ELR (cell line): ENCODE data around the gene MRPL55.

Experiments
- DNase-seq: peaks from one replicate; pipeline ENCODE4 v3.0.0-alpha.2; 2015; ENCODE audit warnings: low read depth

The MRPL55 gene

GRCh38 chr1:228147768-228148167 lies 38.7 kb upstream of the MRPL55 start:
- DNase-seq, result no peak

DNA sequence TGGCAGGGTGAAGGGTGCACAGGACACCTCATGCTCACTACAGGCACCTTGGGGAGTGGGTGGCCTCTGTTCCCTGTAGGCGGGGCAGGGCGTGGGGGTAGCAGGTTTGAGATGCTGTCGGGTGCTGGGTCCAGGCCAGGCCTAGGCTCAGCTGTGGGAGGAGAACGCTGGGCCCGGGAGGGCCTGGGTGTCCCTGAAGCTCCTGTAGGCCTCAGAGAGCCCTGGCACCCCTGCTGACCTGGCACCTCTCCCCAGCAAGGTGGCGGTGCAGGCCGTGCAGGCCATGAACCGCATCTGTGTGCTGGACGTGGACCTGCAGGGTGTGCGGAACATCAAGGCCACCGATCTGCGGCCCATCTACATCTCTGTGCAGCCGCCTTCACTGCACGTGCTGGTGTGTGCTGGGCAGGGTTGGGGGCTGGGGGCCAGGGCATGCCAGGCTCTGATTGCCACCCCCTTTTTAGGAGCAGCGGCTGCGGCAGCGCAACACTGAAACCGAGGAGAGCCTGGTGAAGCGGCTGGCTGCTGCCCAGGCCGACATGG lies 38.1 kb upstream of the MRPL55 start:
- DNase-seq, result no peak

- no peak for DNase-seq
Observed at GRCh38 chr1:228146417-228147150, 37.5 kb upstream of the MRPL55 start.

DNA sequence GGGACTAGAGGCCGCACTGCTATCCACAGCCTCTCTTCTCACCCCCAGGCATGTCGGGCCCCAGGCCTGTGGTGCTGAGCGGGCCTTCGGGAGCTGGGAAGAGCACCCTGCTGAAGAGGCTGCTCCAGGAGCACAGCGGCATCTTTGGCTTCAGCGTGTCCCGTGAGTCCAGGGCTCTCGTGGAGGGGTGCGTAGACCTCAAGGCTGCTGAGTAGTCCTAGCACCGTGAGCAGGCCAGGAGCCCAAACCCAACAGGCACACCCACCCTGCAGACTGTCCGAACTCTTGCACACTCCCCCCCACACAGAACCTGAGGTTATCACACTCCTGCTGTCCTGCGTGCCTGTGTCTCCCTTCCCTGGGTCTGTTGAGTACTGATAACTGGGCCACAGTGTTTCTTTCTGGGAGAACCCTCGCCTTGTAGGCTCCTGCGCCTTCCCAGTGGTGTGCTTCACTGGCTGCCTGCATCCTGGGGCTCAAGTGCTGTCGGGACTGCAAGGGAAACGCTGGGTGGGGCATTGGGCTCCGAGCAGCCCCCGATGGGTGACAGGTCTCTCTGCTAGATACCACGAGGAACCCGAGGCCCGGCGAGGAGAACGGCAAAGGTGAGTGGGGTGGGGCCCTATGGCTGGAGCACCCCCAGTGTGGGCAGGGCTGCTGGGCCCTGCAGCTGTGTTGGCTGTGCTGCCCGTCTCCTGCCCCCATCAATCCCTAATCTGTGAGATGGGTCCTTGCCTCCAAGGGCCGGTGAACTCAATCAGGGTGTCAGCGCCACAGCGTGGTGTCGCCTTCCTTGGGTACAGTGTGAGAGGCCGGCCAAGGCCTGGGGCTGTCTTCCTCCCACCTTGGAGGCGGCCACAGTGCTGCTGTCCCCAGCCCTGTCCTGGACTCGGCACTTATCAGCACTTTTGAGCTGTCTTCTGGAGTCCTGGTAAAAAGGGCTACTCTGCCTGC lies 36.6 kb upstream of the MRPL55 start:
- DNase-seq, result no peak

- DNase-seq, result no peak
Observed at GRCh38 chr1:228144993-228145343, 35.9 kb upstream of the MRPL55 start.

DNA sequence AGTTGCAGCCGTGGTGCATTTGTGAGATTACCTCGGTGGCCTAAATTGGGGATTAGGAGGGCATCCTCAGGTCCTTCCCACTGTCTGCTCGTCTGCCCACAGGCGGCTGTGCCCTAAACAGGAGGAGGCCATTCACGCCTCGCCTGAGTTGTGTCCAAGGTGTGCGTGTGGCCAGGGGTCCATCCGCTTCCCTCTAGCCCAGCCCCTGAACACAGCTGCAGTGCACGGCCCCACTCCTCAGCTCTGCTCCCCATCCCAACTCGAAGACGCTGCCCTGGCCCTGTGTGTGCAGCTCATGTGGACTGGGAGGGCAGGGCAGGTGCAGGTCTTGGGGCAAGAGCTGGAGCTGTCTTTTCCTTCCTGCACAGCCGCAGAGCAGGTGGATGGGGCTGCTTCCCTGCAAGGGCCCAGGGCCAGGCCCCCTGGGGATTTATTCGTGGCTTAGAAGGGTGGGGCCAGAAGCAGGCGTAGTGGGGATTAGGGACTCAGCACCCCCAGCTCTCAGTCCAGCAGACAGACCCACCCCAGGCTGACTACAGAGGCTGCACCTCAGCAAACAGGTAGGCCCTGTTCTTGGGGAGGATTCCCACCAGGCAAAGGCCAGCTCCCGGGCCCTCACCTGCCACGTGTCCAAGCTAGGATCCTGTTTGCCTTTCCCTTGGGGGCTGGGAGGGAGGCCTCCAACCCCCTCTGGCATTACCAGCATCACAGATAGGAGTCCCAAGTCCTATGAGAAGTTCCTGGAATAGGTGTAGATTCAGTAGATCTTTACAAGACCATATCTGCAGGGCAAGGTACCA lies 35.3 kb upstream of the MRPL55 start:
- DNase-seq, result no peak

- no peak for DNase-seq
Observed at GRCh38 chr1:228143480-228144192, 34.5 kb upstream of the MRPL55 start.

DNA sequence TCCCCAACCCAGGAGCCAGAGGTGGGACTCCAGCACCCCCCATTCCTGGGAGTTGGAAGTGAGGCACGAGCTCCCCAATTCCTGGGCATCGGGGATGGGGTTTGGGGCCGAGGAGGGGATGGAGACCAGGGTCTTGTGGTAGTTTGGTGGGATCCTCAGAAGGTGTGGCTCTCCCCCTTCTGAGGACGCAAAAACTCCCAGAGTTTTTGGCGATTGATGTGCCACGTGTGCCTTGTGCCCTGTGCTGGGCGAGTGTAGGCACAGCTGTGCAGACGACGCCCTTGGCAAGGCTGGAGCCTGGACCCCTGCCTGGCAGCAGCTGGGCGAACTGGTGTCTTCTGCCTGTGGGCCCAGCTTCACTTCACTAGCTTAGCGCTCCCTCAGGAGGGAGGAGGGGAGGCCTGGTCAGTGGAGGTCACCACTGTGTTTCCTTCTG lies 33.6 kb upstream of the MRPL55 start:
- no peak for DNase-seq

DNA sequence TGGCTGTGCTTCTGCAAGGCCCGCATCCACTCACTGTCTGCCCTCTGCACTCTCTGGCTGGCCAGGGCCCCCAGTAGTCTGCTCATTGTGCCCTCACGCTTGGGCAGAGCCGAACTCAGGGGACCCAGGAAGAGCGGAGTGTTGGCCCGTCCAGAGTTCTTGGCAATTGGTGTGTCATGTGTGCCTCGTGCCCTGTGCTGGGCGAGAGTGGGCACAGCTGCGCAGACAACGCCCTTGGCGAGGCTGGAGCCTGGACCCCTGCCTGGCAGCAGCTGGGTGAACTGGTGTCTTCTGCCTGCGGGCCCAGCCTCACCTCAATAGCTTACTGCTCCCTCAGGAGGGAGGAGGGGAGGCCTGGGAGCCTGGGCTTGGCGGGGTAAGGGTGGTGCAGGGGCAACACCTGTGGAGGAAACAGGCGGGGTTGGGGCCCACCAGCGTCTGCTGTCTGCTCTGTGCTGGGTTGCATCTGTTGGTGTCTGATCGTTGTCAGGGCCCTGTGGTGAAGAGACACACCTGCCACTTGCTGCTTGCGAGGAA lies 33.1 kb upstream of the MRPL55 start:
- DNase-seq, result no peak

DNA sequence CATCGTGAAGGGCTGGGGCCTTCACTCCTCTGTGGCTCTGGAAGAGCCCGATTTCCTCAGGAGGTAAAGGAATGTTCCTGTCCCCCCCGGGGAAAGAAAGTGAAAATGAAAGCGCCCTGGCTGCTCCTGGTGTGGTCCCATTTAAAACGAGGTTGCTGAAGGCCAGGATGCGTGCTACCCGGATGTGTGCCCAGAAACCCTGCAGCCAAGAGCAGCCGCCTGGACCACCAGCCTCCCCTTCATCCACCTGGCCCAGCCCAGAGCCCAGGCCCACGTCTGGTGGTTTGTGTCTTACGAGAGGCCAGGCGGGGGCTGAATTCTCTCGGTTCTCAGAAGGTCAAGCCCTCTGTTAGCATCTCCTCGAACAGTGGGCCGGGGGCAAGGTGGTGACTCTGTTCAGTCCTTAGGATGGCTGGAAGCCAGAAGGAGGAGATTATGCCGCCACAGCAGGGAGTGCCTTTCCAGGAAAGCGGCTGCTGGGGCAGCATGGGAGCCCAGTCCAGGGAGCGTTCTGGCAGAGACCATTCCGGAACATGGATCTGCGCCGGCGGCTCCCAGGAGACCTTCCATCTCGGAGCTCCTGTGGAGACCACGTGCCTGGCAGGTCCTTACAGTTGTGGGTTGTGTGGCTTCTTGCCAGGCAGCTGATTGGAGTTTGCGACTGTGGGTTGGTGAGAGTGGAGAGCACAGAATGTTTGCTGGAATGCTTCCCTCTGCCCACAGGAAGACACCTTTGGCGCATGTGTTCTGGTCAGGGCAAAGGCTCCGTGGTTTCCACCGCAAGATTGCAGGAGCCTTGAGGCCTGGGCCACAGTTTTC lies 32.3 kb upstream of the MRPL55 start:
- peak; percentile 66 for DNase-seq

DNA sequence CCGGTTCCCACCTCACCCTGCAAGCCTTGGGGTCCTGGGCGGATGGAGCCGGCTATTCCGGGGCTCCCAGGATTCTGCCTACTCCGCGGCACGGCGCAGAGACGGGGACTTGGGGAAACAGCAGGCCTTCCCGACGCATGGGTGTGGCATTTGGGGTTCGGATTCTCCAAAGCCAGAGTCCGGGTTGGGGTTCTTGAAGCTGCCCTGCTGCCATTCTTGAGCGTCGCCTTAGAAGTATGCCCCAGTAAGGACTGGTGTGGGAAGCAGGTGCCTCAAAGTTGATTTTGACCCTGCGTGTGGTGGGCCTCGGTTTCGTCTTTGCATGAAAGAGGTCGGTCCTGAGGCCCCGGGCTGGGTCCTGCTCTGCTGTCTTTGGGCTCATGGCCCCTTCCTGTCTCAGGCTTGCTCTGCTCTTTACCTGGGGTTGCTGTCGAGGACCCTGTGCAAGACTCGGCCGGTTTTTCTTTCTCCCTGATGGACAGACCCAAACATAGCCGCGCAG lies 31.7 kb upstream of the MRPL55 start:
- DNase-seq, result no peak

DNA sequence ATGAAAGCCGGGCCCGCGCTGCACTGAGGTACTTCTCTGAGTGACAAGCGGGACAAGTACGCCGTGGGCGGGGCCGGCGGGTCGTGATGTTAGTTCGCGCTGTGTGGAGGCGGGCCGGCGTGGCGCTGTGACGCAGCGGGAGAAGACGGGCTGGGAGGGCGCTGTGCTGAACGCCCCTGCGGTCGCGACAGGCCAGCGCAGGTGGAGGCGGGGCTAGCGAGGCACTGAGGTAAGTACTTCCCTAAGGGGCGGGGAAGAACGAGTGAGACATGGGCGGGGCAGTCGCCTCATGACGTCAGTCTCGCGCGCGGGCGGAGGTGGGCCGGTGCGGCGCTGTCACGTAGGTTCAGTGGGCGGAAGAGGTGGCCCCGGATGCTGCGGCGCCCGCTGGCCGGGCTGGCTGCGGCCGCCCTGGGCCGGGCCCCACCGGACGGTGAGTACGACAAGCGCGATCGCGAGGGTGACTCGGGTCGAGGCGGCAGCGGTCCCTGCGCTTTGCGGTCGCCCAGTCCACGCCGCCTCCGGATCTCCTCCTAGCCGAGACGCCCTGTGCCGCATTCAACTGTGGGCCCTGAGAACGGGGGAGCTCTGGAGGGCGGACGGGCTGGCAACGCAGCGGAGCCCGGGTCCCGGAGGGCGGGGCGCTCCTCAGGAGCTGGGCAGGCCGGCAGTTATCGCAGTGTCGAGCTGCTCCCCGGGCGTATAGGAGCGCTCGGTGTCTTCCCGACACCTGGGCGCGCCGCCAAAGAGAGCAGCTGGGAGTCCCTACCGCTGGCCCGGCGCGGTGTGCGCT lies 31.0 kb upstream of the MRPL55 start, which contains the start of gene GUK1:
Gene GUK1, plus strand, starts transcription at position 349 of the 793 bp plus-strand sequence. Its CDS starts 24 bp downstream, at position 373.
- DNase-seq, result peak; percentile 100

DNA sequence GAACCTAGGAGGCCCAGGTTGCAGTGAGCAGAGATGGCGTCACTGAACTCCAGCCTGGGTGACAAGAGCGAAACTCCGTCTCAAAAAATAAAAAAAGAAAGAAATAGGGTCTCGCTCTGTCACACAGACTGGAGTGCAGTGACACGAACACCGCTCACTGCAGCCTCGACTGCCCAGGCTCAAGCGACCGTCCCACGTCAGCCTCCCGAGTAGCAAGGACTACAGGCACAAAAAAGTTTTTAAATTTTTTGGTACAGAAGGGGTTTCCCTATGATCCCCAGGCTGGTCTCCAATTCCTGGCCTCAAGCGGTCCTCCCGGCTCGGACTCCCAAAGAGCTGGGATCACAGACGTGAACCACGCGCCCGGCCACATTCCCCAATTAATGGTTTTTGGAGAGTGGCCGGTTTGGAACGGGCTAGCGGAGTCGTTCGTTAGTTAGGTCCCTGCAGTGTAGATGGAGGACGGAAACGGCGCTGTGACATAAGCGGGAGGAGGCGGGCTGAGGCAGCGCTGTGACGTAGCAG lies 30.4 kb upstream of the MRPL55 start:
- DNase-seq, result no peak

DNA sequence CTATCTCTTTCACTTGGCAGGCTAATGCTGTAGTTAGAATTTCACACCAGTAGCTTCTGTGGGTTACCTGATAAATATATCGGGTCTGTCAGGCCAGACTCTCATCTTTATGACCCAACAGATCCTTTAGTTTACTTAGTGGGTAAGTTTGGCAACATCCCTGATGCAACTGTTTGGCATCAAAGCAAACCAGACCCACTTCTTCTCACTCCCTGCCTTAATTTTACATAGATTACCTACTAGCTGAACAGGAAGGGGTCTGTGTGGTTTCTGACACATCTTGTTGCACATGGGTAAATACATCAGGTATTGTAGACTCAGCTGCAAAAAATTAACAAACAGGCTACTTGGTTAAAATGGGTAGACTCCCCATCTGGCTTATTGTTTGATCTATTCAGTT lies 27.8 kb upstream of the MRPL55 start:
- no peak for DNase-seq

DNA sequence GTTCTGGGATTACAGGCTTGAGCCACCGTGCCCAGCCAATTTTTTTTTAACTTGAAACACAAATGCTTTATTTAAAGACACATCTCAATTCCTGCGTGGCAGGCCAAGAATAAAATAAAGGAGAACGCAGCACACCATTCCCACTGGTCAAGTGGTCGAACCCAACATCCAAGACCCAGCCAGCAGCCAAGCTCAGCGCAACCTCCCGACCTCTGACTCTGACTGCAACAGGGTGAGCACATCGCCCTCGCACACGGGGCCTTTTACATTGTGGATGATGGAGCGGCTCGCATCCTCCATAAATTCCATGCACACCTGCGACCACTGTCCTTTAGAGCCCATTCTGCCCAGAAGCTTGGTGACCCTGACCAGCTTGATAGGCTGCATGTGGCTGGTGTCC lies 25.5 kb upstream of the MRPL55 start:
- DNase-seq, result no peak

DNA sequence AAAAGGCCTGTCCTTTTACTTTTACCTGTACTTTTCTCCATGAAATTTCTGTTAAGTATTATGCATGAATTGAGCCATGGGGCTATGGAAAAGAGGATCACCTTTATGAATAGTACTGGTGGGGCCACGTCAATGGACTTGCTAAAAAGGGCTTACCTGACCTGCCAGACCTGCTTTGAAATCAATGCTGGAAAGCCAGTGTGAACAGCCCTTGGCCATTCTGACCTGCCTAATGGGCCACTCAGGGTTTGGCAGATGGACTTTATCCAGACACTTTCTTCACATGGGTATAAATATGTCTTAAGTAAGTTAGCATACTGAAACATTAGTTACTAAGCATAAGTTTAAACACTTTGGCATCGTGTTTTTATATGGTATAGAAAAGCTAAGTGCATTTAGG lies 22.7 kb upstream of the MRPL55 start:
- DNase-seq, result no peak

DNA sequence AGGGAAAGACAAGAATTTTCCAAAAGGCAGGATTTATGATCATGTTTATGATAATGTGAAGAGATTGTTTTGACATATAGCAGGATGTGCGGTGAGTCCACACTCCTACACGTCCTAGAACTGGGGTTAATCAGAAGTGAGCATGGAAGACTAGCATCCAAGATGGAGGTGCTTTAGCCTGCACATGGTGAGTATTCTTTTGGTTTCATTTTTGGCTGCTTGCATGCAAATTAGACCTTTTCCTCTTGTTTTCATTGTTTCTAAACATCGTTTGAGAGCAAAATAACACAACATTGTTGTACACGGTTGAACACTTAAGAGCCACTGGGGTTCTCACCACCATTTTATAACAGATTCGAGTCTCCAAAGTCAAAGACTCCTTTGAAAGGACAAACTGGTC lies 16.1 kb upstream of the MRPL55 start:
- DNase-seq, result no peak

DNA sequence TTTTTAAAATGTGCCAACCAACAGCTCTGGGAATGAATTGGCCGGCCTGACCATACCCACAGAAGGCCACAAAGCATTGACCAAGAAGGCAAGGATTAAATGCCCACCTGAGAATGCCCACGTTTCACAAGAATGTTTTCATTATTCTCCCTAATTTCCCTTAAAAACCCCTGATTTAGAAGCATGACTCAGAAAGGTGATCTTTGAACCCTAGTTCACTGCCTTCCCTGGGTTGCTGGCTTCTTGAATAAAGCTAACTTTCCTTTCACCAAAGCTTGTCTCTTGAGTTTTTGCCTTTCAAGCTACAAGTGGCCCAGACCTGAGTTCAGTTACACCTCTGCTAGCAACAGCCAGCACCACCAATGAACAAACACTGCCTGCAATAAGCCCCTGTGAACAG lies 14.4 kb upstream of the MRPL55 start:
- DNase-seq, result no peak

DNA sequence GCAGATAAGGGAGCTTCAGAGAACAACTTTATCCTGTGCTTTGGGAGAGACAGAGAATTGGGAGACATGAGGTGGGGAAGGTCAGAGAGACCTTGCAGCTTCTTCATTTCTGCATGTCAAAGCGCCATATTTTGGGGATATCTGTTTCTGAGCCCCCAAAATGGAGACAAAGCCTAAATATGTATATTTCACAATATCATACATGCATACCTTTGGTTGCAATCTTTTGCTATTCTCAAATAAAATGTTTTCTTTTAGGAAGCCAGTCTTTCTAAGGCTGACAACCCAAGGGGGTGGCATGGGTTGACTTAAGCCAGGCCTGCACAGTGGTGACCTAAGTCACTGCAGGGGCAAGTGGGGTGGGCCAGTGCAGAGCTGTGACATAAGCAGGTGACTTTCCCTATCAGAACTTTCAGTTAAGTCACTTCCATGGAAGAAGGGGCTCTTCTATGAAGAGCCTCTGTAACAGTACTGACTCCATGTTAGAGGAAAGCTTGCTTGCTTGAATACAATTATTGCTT lies 13.9 kb upstream of the MRPL55 start:
- DNase-seq, result no peak
